Subcutaneous abdominal adipose tissue (tissue), 5 donors: ENCODE results near the gene TNC.

ENCODE experiments used
- H3K27ac ChIP-seq: one replicate; pipeline ENCODE4 v1.7.0; 2013; ENCODE audit warnings: low read depth, mild to moderate bottlenecking, inconsistent platforms, low read length, moderate library complexity
- H3K27me3 ChIP-seq, 5 donors: one replicate each; pipeline ENCODE4 v1.7.0; 2013; ENCODE audit warnings: low read length in 5 of 5, inconsistent platforms in 1 of 5; ENCODE audit not compliant: control insufficient read depth in 5 of 5, insufficient read depth in 4 of 5
- H3K36me3 ChIP-seq, 5 donors: one replicate each; pipeline ENCODE4 v1.7.0; 2013; ENCODE audit warnings: low read length in 5 of 5; ENCODE audit not compliant: control insufficient read depth in 5 of 5, insufficient read depth in 5 of 5
- H3K4me1 ChIP-seq, 5 donors: one replicate each; pipeline ENCODE4 v1.7.0; 2013; ENCODE audit warnings: low read length in 5 of 5, mild to moderate bottlenecking in 3 of 5, moderate library complexity in 1 of 5; ENCODE audit not compliant: control insufficient read depth in 5 of 5, insufficient read depth in 5 of 5
- H3K4me3 ChIP-seq, 5 donors: one replicate each; pipeline ENCODE4 v1.7.0; 2013; ENCODE audit warnings: low read length in 5 of 5, low read depth in 1 of 5
- H3K9ac ChIP-seq, 5 donors: one replicate each; pipeline ENCODE4 v1.7.0; 2013; ENCODE audit warnings: low read length in 5 of 5, mild to moderate bottlenecking in 4 of 5, moderate library complexity in 3 of 5
- H3K9me3 ChIP-seq, 5 donors: one replicate each; pipeline ENCODE4 v1.7.0; 2013; ENCODE audit warnings: low read length in 5 of 5; ENCODE audit not compliant: control insufficient read depth in 5 of 5
- donor health status: healthy.
- donor health status: healthy.
- donor health status: healthy.
- donor health status: healthy.
- donor health status: healthy.

TNC gene

GRCh38 chr9:115152281-115152820, 34.4 kb upstream of the TNC start:
- Histone ChIP-seq H3K4me3 (no peak overlapping the region), H3K27ac (no peak overlapping the region), H3K27me3 (no peaks in the 10 kb centered on the region), H3K36me3 (no peaks in the 10 kb centered on the region), H3K9me3 (no peaks in the 10 kb centered on the region), H3K9ac (no peak overlapping the region), H3K4me1 (no peaks in the 10 kb centered on the region)

GRCh38 chr9:115148721-115149120, 30.8 kb upstream of the TNC start:
- H3K9ac ChIP-seq: no peak overlapping the region
- H3K4me1 ChIP-seq: peaks cover 0 to 5% (median 0%) of the 10 kb centered on the region in 5 donors
- no peaks in the 10 kb centered on the region for H3K36me3 ChIP-seq
- H3K4me3 ChIP-seq: no peak overlapping the region
- H3K27me3 ChIP-seq: no peaks in the 10 kb centered on the region
- H3K27ac ChIP-seq: no peak overlapping the region
- H3K9me3 ChIP-seq: no peaks in the 10 kb centered on the region

GRCh38 chr9:115146581-115147021, 28.6 kb upstream of the TNC start:
- no peak overlapping the region for H3K4me3 ChIP-seq
- H3K36me3 ChIP-seq: no peaks in the 10 kb centered on the region
- H3K9ac ChIP-seq: no peak overlapping the region
- peaks cover 0 to 5% (median 0%) of the 10 kb centered on the region in 5 donors for H3K4me1 ChIP-seq
- H3K27ac ChIP-seq: no peak overlapping the region
- no peaks in the 10 kb centered on the region for H3K27me3 ChIP-seq
- peaks cover 0 to 2% (median 0%) of the 10 kb centered on the region in 5 donors for H3K9me3 ChIP-seq

- Histone ChIP-seq H3K4me3 (no peak overlapping the region), H3K27me3 (peaks cover 0 to 2% (median 0%) of the 10 kb centered on the region in 5 donors), H3K36me3 (no peaks in the 10 kb centered on the region), H3K27ac (no peak overlapping the region), H3K4me1 (peaks cover 0 to 5% (median 0%) of the 10 kb centered on the region in 5 donors), H3K9ac (no peak overlapping the region), H3K9me3 (peaks cover 0 to 5% (median 0%) of the 10 kb centered on the region in 5 donors)
Observed at GRCh38 chr9:115144706-115145105, 26.7 kb upstream of the TNC start.

GRCh38 chr9:115143689-115144088, 25.7 kb upstream of the TNC start:
- Histone ChIP-seq H3K9ac (no peak overlapping the region), H3K27ac (no peak overlapping the region), H3K4me3 (no peak overlapping the region), H3K27me3 (peaks cover 0 to 2% (median 0%) of the 10 kb centered on the region in 5 donors), H3K9me3 (peaks cover 0 to 5% (median 0%) of the 10 kb centered on the region in 5 donors), H3K4me1 (peaks cover 0 to 5% (median 0%) of the 10 kb centered on the region in 5 donors), H3K36me3 (no peaks in the 10 kb centered on the region)

GRCh38 chr9:115142517-115143270, 24.7 kb upstream of the TNC start:
- Histone ChIP-seq H3K9me3 (peaks cover 0 to 5% (median 0%) of the 10 kb centered on the region in 5 donors), H3K4me3 (no peak overlapping the region), H3K27me3 (peaks cover 0 to 2% (median 0%) of the 10 kb centered on the region in 5 donors), H3K4me1 (peaks cover 0 to 5% (median 0%) of the 10 kb centered on the region in 5 donors), H3K27ac (no peak overlapping the region), H3K36me3 (no peaks in the 10 kb centered on the region), H3K9ac (no peak overlapping the region)

GRCh38 chr9:115142090-115142489, 24.1 kb upstream of the TNC start:
- Histone ChIP-seq H3K36me3 (no peaks in the 10 kb centered on the region), H3K27ac (no peak overlapping the region), H3K27me3 (peaks cover 0 to 2% (median 0%) of the 10 kb centered on the region in 5 donors), H3K9me3 (peaks cover 0 to 5% (median 0%) of the 10 kb centered on the region in 5 donors), H3K4me1 (peaks cover 0 to 5% (median 0%) of the 10 kb centered on the region in 5 donors), H3K4me3 (no peak overlapping the region), H3K9ac (no peak overlapping the region)

- no peak overlapping the region for H3K27ac ChIP-seq
- H3K9me3 ChIP-seq: peaks cover 0 to 5% (median 0%) of the 10 kb centered on the region in 5 donors
- no peak overlapping the region for H3K4me3 ChIP-seq
- H3K9ac ChIP-seq: no peak overlapping the region
- no peaks in the 10 kb centered on the region for H3K36me3 ChIP-seq
- H3K4me1 ChIP-seq: peaks cover 0 to 1% (median 0%) of the 10 kb centered on the region in 5 donors
- peaks cover 0 to 2% (median 0%) of the 10 kb centered on the region in 5 donors for H3K27me3 ChIP-seq
Observed at GRCh38 chr9:115141612-115142011, 23.7 kb upstream of the TNC start.

GRCh38 chr9:115138151-115138550, 20.2 kb upstream of the TNC start:
- Histone ChIP-seq H3K27ac (no peak overlapping the region), H3K36me3 (no peaks in the 10 kb centered on the region), H3K4me1 (peaks cover 0 to 2% (median 0%) of the 10 kb centered on the region in 5 donors), H3K9me3 (peaks cover 0 to 5% (median 0%) of the 10 kb centered on the region in 5 donors), H3K9ac (no peak overlapping the region), H3K27me3 (peaks cover 0 to 6% (median 0%) of the 10 kb centered on the region in 5 donors), H3K4me3 (no peak overlapping the region)

GRCh38 chr9:115137526-115137925, 19.6 kb upstream of the TNC start:
- H3K4me3 ChIP-seq: no peak overlapping the region
- peaks cover 0 to 2% (median 0%) of the 10 kb centered on the region in 5 donors for H3K4me1 ChIP-seq

More at GRCh38 chr9:115137526-115137925, 19.6 kb upstream of the TNC start:
- no peaks in the 10 kb centered on the region for H3K36me3 ChIP-seq
- H3K9me3 ChIP-seq: peaks cover 0 to 5% (median 0%) of the 10 kb centered on the region in 5 donors
- peaks cover 0 to 6% (median 0%) of the 10 kb centered on the region in 5 donors for H3K27me3 ChIP-seq
- H3K27ac ChIP-seq: no peak overlapping the region
- no peak overlapping the region for H3K9ac ChIP-seq
